ENCODE results near the gene PLXNC1. TPM values are rescaled to one million over a fixed set of nuclear protein-coding genes. Genes with fewer than 3 reads are reported as not detected.

The PLXNC1 gene
- 0.21 and 0.22 TPM in 2 replicates for polyA plus RNA-seq (2013)

- Histone ChIP-seq H3K27me3 (ENCODE audit: insufficient read depth, low read length) (peaks cover 38% of the 10 kb centered on the region), H3K4me3 (ENCODE audit: low read depth, low read length) (peak within 1 kb of the TSS; percentile 72), H2BK12ac (ENCODE audit: low read length) (no peak within 1 kb of the TSS), H3K4ac (ENCODE audit: low read depth, low read length) (no peak within 1 kb of the TSS), H2AK5ac (ENCODE audit: low read length) (no peak within 1 kb of the TSS), H4K91ac (ENCODE audit: low read depth, low read length) (no peak within 1 kb of the TSS), H4K12ac (ENCODE audit: low read depth, low read length) (peak within 1 kb of the TSS; percentile 13), H2AFZ (ENCODE audit: insufficient read depth, low read length, poor library complexity) (peak within 1 kb of the TSS; percentile 85), H3K4me1 (ENCODE audit: control insufficient read depth in 1 of 2, insufficient read depth in 2 of 2, low read length in 2 of 2) (peaks cover 14 to 16% of the 10 kb centered on the region in 2 experiments), H2BK5ac (ENCODE audit: low read depth, low read length, poor library complexity) (no peak within 1 kb of the TSS), H3K36me3 (ENCODE audit: control insufficient read depth in 1 of 2, insufficient read depth in 2 of 2, low read length in 2 of 2) (no peaks in the 10 kb centered on the region), H3K9ac (ENCODE audit: low read length) (no peak within 1 kb of the TSS), H3K23ac (ENCODE audit: low read length) (no peak within 1 kb of the TSS), H3K79me2 (ENCODE audit: control insufficient read depth, insufficient read depth, low read length, poor library complexity) (no peaks in the 10 kb centered on the region), H2BK120ac (ENCODE audit: insufficient read depth, low read length, poor library complexity) (no peak within 1 kb of the TSS), H3K9me3 (ENCODE audit: insufficient read depth, low read depth, low read length) (peaks cover 5% of the 10 kb centered on the region), H3K14ac (ENCODE audit: low read length) (no peak within 1 kb of the TSS), H4K8ac (ENCODE audit: low read depth, low read length) (no peak within 1 kb of the TSS), H3K79me1 (ENCODE audit: low read length) (no peaks in the 10 kb centered on the region), H3K27ac (ENCODE audit: low read depth, low read length) (no peak within 1 kb of the TSS), H3K18ac (ENCODE audit: low read length) (peak within 1 kb of the TSS; percentile 15), H3K4me2 (ENCODE audit: low read length) (peak within 1 kb of the TSS; percentile 95)
- DNase-seq = peak in 1 of 2 donors; percentile 36
- WGBS (ENCODE audit: extremely low coverage, insufficient coverage, insufficient read length) = no CpG with 5 or more reads among the region's 75 CpGs
These were observed at the start of gene PLXNC1 for GRCh38 chr12:94147991-94148738. PLXNC1 (plus strand) TSS chr12:94148577; CDS start chr12:94148972, 395 bp downstream.

GRCh38 chr12:94099191-94099590 is 49.2 kb upstream of the PLXNC1 start:
- WGBS (ENCODE audit: extremely low coverage, insufficient coverage, insufficient read length) = no CpG with 5 or more reads among the region's 3 CpGs
- H3K27ac ChIP-seq (ENCODE audit: low read depth, low read length) = no peak overlapping the region

GRCh38 chr12:94099632-94100031 is 48.7 kb upstream of the PLXNC1 start:
- H3K23ac ChIP-seq (ENCODE audit: low read length) = no peak overlapping the region

More at GRCh38 chr12:94099191-94099590, 49.2 kb upstream of the PLXNC1 start:
- no peak overlapping the region for H3K4me3 ChIP-seq (ENCODE audit: low read depth, low read length)
- H2BK5ac ChIP-seq (ENCODE audit: low read depth, low read length, poor library complexity) = no peak overlapping the region
- no peak overlapping the region for H4K12ac ChIP-seq (ENCODE audit: low read depth, low read length)
- H3K23ac ChIP-seq (ENCODE audit: low read length) = no peak overlapping the region
- no peak overlapping the region for H4K91ac ChIP-seq (ENCODE audit: low read depth, low read length)
- H3K14ac ChIP-seq (ENCODE audit: low read length) = no peak overlapping the region
- no peak overlapping the region for H3K9ac ChIP-seq (ENCODE audit: low read length)
- no peaks in the 10 kb centered on the region for H3K36me3 ChIP-seq (ENCODE audit: control insufficient read depth in 1 of 2, insufficient read depth in 2 of 2, low read length in 2 of 2)
- no peak overlapping the region for H2AFZ ChIP-seq (ENCODE audit: insufficient read depth, low read length, poor library complexity)
- no peaks in the 10 kb centered on the region for H3K27me3 ChIP-seq (ENCODE audit: insufficient read depth, low read length)
- no peak overlapping the region for H3K4me2 ChIP-seq (ENCODE audit: low read length)
- H2BK120ac ChIP-seq (ENCODE audit: insufficient read depth, low read length, poor library complexity) = no peak overlapping the region
- H3K79me1 ChIP-seq (ENCODE audit: low read length) = no peaks in the 10 kb centered on the region
- no peak for DNase-seq
- H4K8ac ChIP-seq (ENCODE audit: low read depth, low read length) = no peak overlapping the region
- no peaks in the 10 kb centered on the region for H3K9me3 ChIP-seq (ENCODE audit: insufficient read depth, low read depth, low read length)
- H3K4ac ChIP-seq (ENCODE audit: low read depth, low read length) = no peak overlapping the region
- H3K18ac ChIP-seq (ENCODE audit: low read length) = no peak overlapping the region
- H2BK12ac ChIP-seq (ENCODE audit: low read length) = no peak overlapping the region
- peaks cover 0 to 8% of the 10 kb centered on the region in 2 experiments for H3K4me1 ChIP-seq (ENCODE audit: control insufficient read depth in 1 of 2, insufficient read depth in 2 of 2, low read length in 2 of 2)
- H2AK5ac ChIP-seq (ENCODE audit: low read length) = no peak overlapping the region
- H3K79me2 ChIP-seq (ENCODE audit: control insufficient read depth, insufficient read depth, low read length, poor library complexity) = no peaks in the 10 kb centered on the region

GRCh38 chr12:94100211-94100627 is 48.2 kb upstream of the PLXNC1 start:
- Histone ChIP-seq H3K4me1 (ENCODE audit: control insufficient read depth in 1 of 2, insufficient read depth in 2 of 2, low read length in 2 of 2) (peaks cover 0 to 8% of the 10 kb centered on the region in 2 experiments), H3K23ac (ENCODE audit: low read length) (no peak overlapping the region), H2BK12ac (ENCODE audit: low read length) (no peak overlapping the region), H3K79me2 (ENCODE audit: control insufficient read depth, insufficient read depth, low read length, poor library complexity) (no peaks in the 10 kb centered on the region), H3K27me3 (ENCODE audit: insufficient read depth, low read length) (no peaks in the 10 kb centered on the region), H4K8ac (ENCODE audit: low read depth, low read length) (no peak overlapping the region), H2BK120ac (ENCODE audit: insufficient read depth, low read length, poor library complexity) (no peak overlapping the region), H4K12ac (ENCODE audit: low read depth, low read length) (no peak overlapping the region), H2BK5ac (ENCODE audit: low read depth, low read length, poor library complexity) (no peak overlapping the region), H3K4me3 (ENCODE audit: low read depth, low read length) (no peak overlapping the region), H3K4me2 (ENCODE audit: low read length) (no peak overlapping the region), H3K9me3 (ENCODE audit: insufficient read depth, low read depth, low read length) (no peaks in the 10 kb centered on the region), H2AK5ac (ENCODE audit: low read length) (no peak overlapping the region), H3K9ac (ENCODE audit: low read length) (no peak overlapping the region), H3K36me3 (ENCODE audit: control insufficient read depth in 1 of 2, insufficient read depth in 2 of 2, low read length in 2 of 2) (no peaks in the 10 kb centered on the region), H3K14ac (ENCODE audit: low read length) (no peak overlapping the region), H3K27ac (ENCODE audit: low read depth, low read length) (no peak overlapping the region), H4K91ac (ENCODE audit: low read depth, low read length) (no peak overlapping the region), H2AFZ (ENCODE audit: insufficient read depth, low read length, poor library complexity) (no peak overlapping the region), H3K4ac (ENCODE audit: low read depth, low read length) (no peak overlapping the region), H3K18ac (ENCODE audit: low read length) (no peak overlapping the region), H3K79me1 (ENCODE audit: low read length) (no peaks in the 10 kb centered on the region)
- WGBS (ENCODE audit: extremely low coverage, insufficient coverage, insufficient read length) = no CpG with 5 or more reads among the region's 6 CpGs
- DNase-seq = peak; percentile 41 to 69

More at GRCh38 chr12:94099632-94100031, 48.7 kb upstream of the PLXNC1 start:
- Histone ChIP-seq H3K4me2 (ENCODE audit: low read length) (no peak overlapping the region), H2AK5ac (ENCODE audit: low read length) (no peak overlapping the region), H3K79me2 (ENCODE audit: control insufficient read depth, insufficient read depth, low read length, poor library complexity) (no peaks in the 10 kb centered on the region), H2AFZ (ENCODE audit: insufficient read depth, low read length, poor library complexity) (no peak overlapping the region), H3K27me3 (ENCODE audit: insufficient read depth, low read length) (no peaks in the 10 kb centered on the region), H3K4ac (ENCODE audit: low read depth, low read length) (no peak overlapping the region), H3K36me3 (ENCODE audit: control insufficient read depth in 1 of 2, insufficient read depth in 2 of 2, low read length in 2 of 2) (no peaks in the 10 kb centered on the region), H3K9me3 (ENCODE audit: insufficient read depth, low read depth, low read length) (no peaks in the 10 kb centered on the region), H3K4me1 (ENCODE audit: control insufficient read depth in 1 of 2, insufficient read depth in 2 of 2, low read length in 2 of 2) (peaks cover 0 to 8% of the 10 kb centered on the region in 2 experiments), H2BK5ac (ENCODE audit: low read depth, low read length, poor library complexity) (no peak overlapping the region), H3K27ac (ENCODE audit: low read depth, low read length) (no peak overlapping the region), H2BK120ac (ENCODE audit: insufficient read depth, low read length, poor library complexity) (no peak overlapping the region), H4K8ac (ENCODE audit: low read depth, low read length) (no peak overlapping the region), H3K4me3 (ENCODE audit: low read depth, low read length) (no peak overlapping the region), H4K91ac (ENCODE audit: low read depth, low read length) (no peak overlapping the region), H4K12ac (ENCODE audit: low read depth, low read length) (no peak overlapping the region), H3K9ac (ENCODE audit: low read length) (no peak overlapping the region), H3K79me1 (ENCODE audit: low read length) (no peaks in the 10 kb centered on the region), H3K18ac (ENCODE audit: low read length) (no peak overlapping the region), H3K14ac (ENCODE audit: low read length) (no peak overlapping the region), H2BK12ac (ENCODE audit: low read length) (no peak overlapping the region)
- no CpG with 5 or more reads among the region's 10 CpGs for WGBS (ENCODE audit: extremely low coverage, insufficient coverage, insufficient read length)
- peak; percentile 74 to 85 for DNase-seq
